HepG2 (cell line): ENCODE results near the gene VARS2. TPM values are rescaled to one million over a fixed set of nuclear protein-coding genes. Genes with fewer than 3 reads are reported as not detected.

Experiments
- ATAC-seq: fragments of 200-7000 bp; cut with Tn5 transposase; 3 replicates; pipeline ENCODE4 v1.9.1; 2020; ENCODE audit warnings: mild to moderate bottlenecking, moderate library complexity
- BruUV-seq: library from RNA; stranded (reverse); fragments of 400-500 nt; replicated peaks from 2 replicates; lab custom pipeline; 2021; lab: Mats Ljungman, UMichigan
- CTCF ChIA-PET: fragments of 300-600 bp; formaldehyde crosslinking; extraction: SDS; loops from one replicate; lab custom pipeline; 2021; ENCODE audit warnings: low total read pairs, inconsistent platforms, low intra/inter-chr PET ratio; lab: Yijun Ruan, JAX
- POLR2A ChIA-PET: fragments of 350-600 bp; sonication (Branson Sonifier 250); formaldehyde crosslinking; loops from one replicate; lab custom pipeline; 2020; ENCODE audit warnings: antibody characterized with exemption, inconsistent platforms; lab: Yijun Ruan, JAX
- DNase-seq: peaks from one replicate; pipeline ENCODE4 v3.0.0-alpha.2; 2015; ENCODE audit warnings: low spot score
- FAIRE-seq: peaks from 3 replicates; lab custom pipeline; 2011; peaks lifted over from hg19 to GRCh38; lab: Jason Lieb, UNC
- H2AFZ ChIP-seq: one replicate; pipeline ENCODE4 v1.6.1; 2011; ENCODE audit warnings: low read length, inconsistent platforms
- H3K27ac ChIP-seq: fragments of 300-600 bp; 3 replicates; pipeline ENCODE4 v1.8.0; 2011; ENCODE audit warnings: mixed run types, mild to moderate bottlenecking, mixed read lengths, low read length, inconsistent platforms; ENCODE audit not compliant: insufficient read depth; ENCODE audit errors: extremely low read length
- H3K27me3 ChIP-seq, 2 experiments: fragments of 200-600 bp in 1 of 2; 2 replicates in 1 of 2; 3 replicates in 1 of 2; pipeline versions ENCODE4 v1.6.0 to v1.8.0; 2011; ENCODE audit warnings: low read length in 2 of 2, mild to moderate bottlenecking in 2 of 2, moderate library complexity in 2 of 2, inconsistent platforms in 1 of 2; ENCODE audit not compliant: insufficient read depth in 2 of 2, control insufficient read depth in 1 of 2
- H3K36me3 ChIP-seq, 2 experiments: fragments of 200-600 bp in 1 of 2; replicated peaks in 1 of 2; 2 replicates in 1 of 2; 3 replicates in 1 of 2; pipeline versions ENCODE4 v1.5.1 to v1.8.0; 2011; ENCODE audit warnings: low read length in 2 of 2, inconsistent platforms in 1 of 2; ENCODE audit not compliant: insufficient read depth in 2 of 2, control insufficient read depth in 1 of 2
- H3K4me1 ChIP-seq: 2 replicates; pipeline ENCODE4 v1.5.1; 2012; ENCODE audit warnings: low read length, inconsistent platforms; ENCODE audit not compliant: insufficient read depth
- H3K4me2 ChIP-seq: 2 replicates; pipeline ENCODE4 v1.6.0; 2011; ENCODE audit warnings: low read depth, low read length, inconsistent platforms
- H3K4me3 ChIP-seq, 3 experiments: fragments of 200-600 bp in 1 of 3; sonication (generic), shearing (Covaris generic) in 1 of 3; replicated peaks in 1 of 3; 2 replicates each; pipeline ENCODE4 v1.5.1; 2011 to 2016; ENCODE audit warnings: low read length in 3 of 3, inconsistent platforms in 2 of 3, low read depth in 2 of 3, mild to moderate bottlenecking in 2 of 3, control low read depth in 1 of 3, mixed read lengths in 1 of 3; ENCODE audit not compliant: insufficient read depth in 1 of 3
- H3K79me2 ChIP-seq: one replicate; pipeline ENCODE4 v1.6.1; 2011; ENCODE audit warnings: low read length, inconsistent platforms; ENCODE audit not compliant: insufficient read depth
- H3K9ac ChIP-seq: 2 replicates; pipeline ENCODE4 v1.6.0; 2011; ENCODE audit warnings: mild to moderate bottlenecking, low read depth, low read length, inconsistent platforms; ENCODE audit not compliant: insufficient read depth
- H3K9me3 ChIP-seq: 2 replicates; pipeline ENCODE4 v1.5.1; 2012; ENCODE audit warnings: mild to moderate bottlenecking, low read length
- H4K20me1 ChIP-seq: 2 replicates; pipeline ENCODE4 v1.6.0; 2011; ENCODE audit warnings: inconsistent platforms, mild to moderate bottlenecking, low read length, moderate library complexity; ENCODE audit not compliant: insufficient read depth
- CCAR2 ChIP-seq: fragments of 200-400 bp; formaldehyde crosslinking; optimal IDR thresholded peaks from 2 replicates; pipeline ENCODE3; 2018; ENCODE audit warnings: low read depth, mild to moderate bottlenecking, low read length, moderate library complexity
- FOSL2 ChIP-seq: sonication (generic); formaldehyde crosslinking; IDR thresholded peaks from 2 replicates; pipeline ENCODE4 v1.4.0; 2020; ENCODE audit warnings: missing genetic modification reagents
- GMEB2 ChIP-seq: IDR thresholded peaks from 2 replicates; pipeline ENCODE4 v1.6.1; 2016; ENCODE audit warnings: missing biosample characterization, missing genetic modification reagents, low read depth
- POLR2G ChIP-seq: fragments of 200-400 bp; formaldehyde crosslinking; IDR thresholded peaks from 2 replicates; pipeline ENCODE4 v1.6.1; 2018; ENCODE audit warnings: mild to moderate bottlenecking, low read depth, low read length, moderate library complexity
- SATB2 ChIP-seq: sonication (generic); formaldehyde crosslinking; IDR thresholded peaks from 2 replicates; pipeline ENCODE4 v1.5.0; 2020; ENCODE audit warnings: missing genetic modification reagents
- ZNF124 ChIP-seq: sonication (generic); formaldehyde crosslinking; IDR thresholded peaks from 2 replicates; pipeline ENCODE4 v1.4.0; 2020; ENCODE audit warnings: missing genetic modification reagents
- ZNF367 ChIP-seq: sonication (generic); formaldehyde crosslinking; IDR thresholded peaks from 2 replicates; pipeline ENCODE4 v1.4.0; 2020; ENCODE audit warnings: missing genetic modification reagents, borderline replicate concordance
- ZNF549 ChIP-seq: sonication (generic); formaldehyde crosslinking; IDR thresholded peaks from 2 replicates; pipeline ENCODE4 v1.5.0; 2020; ENCODE audit warnings: missing genetic modification reagents
- ZNF597 ChIP-seq: sonication (generic); formaldehyde crosslinking; IDR thresholded peaks from 2 replicates; pipeline ENCODE4 v1.5.0; 2020; ENCODE audit warnings: missing genetic modification reagents
- ZNF609 ChIP-seq: sonication (generic); formaldehyde crosslinking; IDR thresholded peaks from 2 replicates; pipeline ENCODE4 v1.4.0; 2020; ENCODE audit warnings: mild to moderate bottlenecking, missing genetic modification reagents, borderline replicate concordance
- ZNF850 ChIP-seq: sonication (generic); formaldehyde crosslinking; conservative IDR thresholded peaks from 2 replicates; pipeline ENCODE4 v1.9.0; 2021; ENCODE audit warnings: mild to moderate bottlenecking, missing genetic modification reagents
- WGBS: methylation state at CpG from one replicate; pipeline ENCODE4 v1.1.6; 2017; ENCODE audit warnings: low lambda C conversion rate; 5-methylcytosine and 5-hydroxymethylcytosine counted together
- in situ Hi-C: cut with HindIII; loops from 2 replicates; pipeline ENCODE4 v1.10.0; 2017; ENCODE audit warnings: low pct_unique_long_range_greater_than_20kb; ENCODE audit not compliant: extremely low pct_ligation_motif_present
- intact Hi-C: fragments of 100-400 bp; cut with micrococcal nuclease; formaldehyde crosslinking; loops from one replicate; pipeline ENCODE4 v1.10.0; 2022; ENCODE audit not compliant: unreplicated experiment
- polyA plus RNA-seq, 8 experiments: library from polyadenylated mRNA; depleted of rRNA in 3 of 8; stranded (reverse) in 7 of 8; unstranded in 1 of 8; fragments of >200 nt; fragmentation: Illumina TruSeq in 4 of 8; extraction: Trizol in 4 of 8; gene quantifications; 2 replicates each; pipeline versions ENCODE4 v1.2.1 to v1.2.3, GENCODE V29; 2011 to 2016; ENCODE audit warnings: low read depth in 4 of 8, missing spikeins in 1 of 8, mixed read lengths in 1 of 8; ENCODE audit not compliant: insufficient read depth in 1 of 8
- total RNA-seq, 5 experiments: library from RNA; depleted of rRNA; stranded (reverse); fragments of >200 nt; fragmentation: Illumina TruSeq; extraction: Trizol; gene quantifications; 2 replicates each; pipeline ENCODE4 v1.2.3, GENCODE V29; 2016; ENCODE audit warnings: low read depth in 1 of 5

Gene VARS2
- total and polyA plus RNA-seq, 2 of the 13 experiments (the other 11 are each of a cell fraction or from before 2014, with no cell fraction given): 61.8 to 71.8 TPM

- H3K27ac ChIP-seq: no peak overlapping the region
- intact Hi-C loops (no loop called here), in situ Hi-C loops (no loop called here)
- H3K4me3 ChIP-seq: no peak overlapping the region
- no peaks in the 10 kb centered on the region for H3K79me2 ChIP-seq
- TF ChIP-seq GMEB2 (CRISPR knock-in tag): no peak
- no peak for TF ChIP-seq ZNF367 (CRISPR knock-in tag)
- TF ChIP-seq SATB2 (CRISPR knock-in tag): no peak
- TF ChIP-seq POLR2G: 0 out of 2 replicates have a peak, but pooled peaks have one; percentile 34
- BruUV-seq: no TSS peak
- CTCF ChIA-PET: no interaction called here
- ATAC-seq: no peak
- peaks cover 10 to 22% of the 10 kb centered on the region in 2 experiments; a peak in 4 of 5 replicates for H3K36me3 ChIP-seq
- H2AFZ ChIP-seq: no peak overlapping the region
- DNase-seq: no peak
- no peaks in the 10 kb centered on the region for H4K20me1 ChIP-seq
- H3K9ac ChIP-seq: no peak overlapping the region
- 90% methylated on average over 3 of the region's 3 CpGs for WGBS
- no peaks in the 10 kb centered on the region for H3K9me3 ChIP-seq
- peaks cover under 1 to 15% of the 10 kb centered on the region in 2 experiments; a peak in 2 of 5 replicates for H3K27me3 ChIP-seq
- POLR2A ChIA-PET: no interaction called here
- FAIRE-seq: no peak
- no peak overlapping the region for H3K4me2 ChIP-seq
- no peaks in the 10 kb centered on the region for H3K4me1 ChIP-seq
These were observed 14.6 kb downstream of the VARS2 start for GRCh38 chr6:30928677-30929076.

- Histone ChIP-seq H3K27ac (no peak overlapping the region), H3K9ac (no peak overlapping the region), H4K20me1 (no peaks in the 10 kb centered on the region), H3K4me1 (no peaks in the 10 kb centered on the region), H3K4me2 (no peak overlapping the region), H3K36me3 (peaks cover 6 to 13% of the 10 kb centered on the region in 2 experiments; a peak in 4 of 5 replicates), H3K27me3 (peaks cover 2 to 24% of the 10 kb centered on the region in 2 experiments; a peak in 2 of 5 replicates), H3K9me3 (no peaks in the 10 kb centered on the region), H2AFZ (no peak overlapping the region), H3K4me3 (no peak overlapping the region), H3K79me2 (no peaks in the 10 kb centered on the region)
- FAIRE-seq (no peak), DNase-seq (no peak), ATAC-seq (peak; percentile 9; the same call in 1 of the 3 replicates)
- BruUV-seq: no TSS peak
- in situ Hi-C loops (no loop called here), intact Hi-C loops (no loop called here)
- POLR2A ChIA-PET: interaction anchor here (1.4 kb wide), 1 partner anchor 17 kb away, joined by 5 read pairs; the partner anchor contains the start of gene VARS2
- 58% methylated on average over 4 of the region's 4 CpGs for WGBS
- CTCF ChIA-PET: no interaction called here
- TF ChIP-seq FOSL2 (CRISPR knock-in tag) (no peak), ZNF124 (CRISPR knock-in tag) (no peak), ZNF597 (CRISPR knock-in tag) (no peak), CCAR2 (no peak), ZNF850 (no peak), ZNF609 (CRISPR knock-in tag) (no peak), ZNF549 (CRISPR knock-in tag) (no peak)
These were observed 16.5 kb downstream of the VARS2 start for GRCh38 chr6:30930506-30930905.
